ENCODE data around the gene PIM1.
"Not testable (repeated sequence)": the region's sequence is repeated elsewhere in the genome, so short reads cannot be mapped to it uniquely, and the experiment has no call there.

Gene PIM1

GRCh38 chr6:37171970-37172812, 2.2 kb downstream of the PIM1 start:
- peak; percentile 90 for DNase-seq

GRCh38 chr6:37172912-37173492, 3.0 kb downstream of the PIM1 start:
- no peak for DNase-seq

- peak; percentile 17 for DNase-seq
Measured at GRCh38 chr6:37173493-37174195, 3.7 kb downstream of the PIM1 start.

- DNase-seq: no peak
Measured at GRCh38 chr6:37174196-37174514, 4.2 kb downstream of the PIM1 start.

GRCh38 chr6:37174515-37175331, 4.8 kb downstream of the PIM1 start:
- no peak for DNase-seq

GRCh38 chr6:37175332-37176267, 5.6 kb downstream of the PIM1 start:
- peak; percentile 89 for DNase-seq

- DNase-seq: peak; percentile 86
Measured at GRCh38 chr6:37176268-37177076, 6.5 kb downstream of the PIM1 start.

- peak; percentile 93 for DNase-seq
Measured at GRCh38 chr6:37177077-37177934, 7.4 kb downstream of the PIM1 start.

GRCh38 chr6:37177935-37178517, 8.1 kb downstream of the PIM1 start:
- DNase-seq: no peak

- no peak for DNase-seq
Measured at GRCh38 chr6:37180075-37180474, 10.1 kb downstream of the PIM1 start.

GRCh38 chr6:37180610-37181009, 10.7 kb downstream of the PIM1 start:
- not testable (repeated sequence) for DNase-seq

GRCh38 chr6:37182736-37183590, 13.0 kb downstream of the PIM1 start:
- peak; percentile 99 for DNase-seq

GRCh38 chr6:37185949-37186720, 16.2 kb downstream of the PIM1 start:
- peak; percentile 87 for DNase-seq

GRCh38 chr6:37187321-37188022, 17.5 kb downstream of the PIM1 start:
- DNase-seq: no peak

- no peak for DNase-seq
Measured at GRCh38 chr6:37188962-37189510, 19.1 kb downstream of the PIM1 start.

- peak; percentile 53 for DNase-seq
Measured at GRCh38 chr6:37190159-37190535, 20.2 kb downstream of the PIM1 start.

- no peak for DNase-seq
Measured at GRCh38 chr6:37192666-37193065, 22.7 kb downstream of the PIM1 start.

All from MV-4-11 (cell line).